ENCODE data around the gene PLEKHM1.
"Not testable (repeated sequence)": the region's sequence is repeated elsewhere in the genome, so short reads cannot be mapped to it uniquely, and the experiment has no call there.

PLEKHM1 gene

GRCh38 chr17:45441526-45442310, 48.8 kb downstream of the PLEKHM1 start:
- no peak for DNase-seq (ENCODE audit: low spot score)

GRCh38 chr17:45440839-45441515, 49.5 kb downstream of the PLEKHM1 start:
- not testable (repeated sequence) for DNase-seq (ENCODE audit: low spot score)

GRCh38 chr17:45440161-45440778, 50.3 kb downstream of the PLEKHM1 start:
- DNase-seq (ENCODE audit: low spot score): no peak

- no peak for DNase-seq (ENCODE audit: low spot score)
Measured at GRCh38 chr17:45438931-45439610, 51.5 kb downstream of the PLEKHM1 start.

GRCh38 chr17:45437465-45438283, 52.8 kb downstream of the PLEKHM1 start:
- DNase-seq (ENCODE audit: low spot score): no peak

GRCh38 chr17:45436625-45437464, 53.7 kb downstream of the PLEKHM1 start:
- DNase-seq (ENCODE audit: low spot score): no peak

- DNase-seq (ENCODE audit: low spot score): no peak
Measured at GRCh38 chr17:45436161-45436560, 54.4 kb downstream of the PLEKHM1 start.

- no peak for DNase-seq (ENCODE audit: low spot score)
Measured at GRCh38 chr17:45435481-45435880, 55.0 kb downstream of the PLEKHM1 start.

- DNase-seq (ENCODE audit: low spot score): no peak
Measured at GRCh38 chr17:45433159-45433535, 57.4 kb downstream of the PLEKHM1 start.

GRCh38 chr17:45432405-45433158, 57.9 kb downstream of the PLEKHM1 start, which contains the start of gene ARHGAP27:
Gene ARHGAP27 (minus strand): TSS chr17:45432870. CDS start chr17:45430279, 2,591 bp downstream.
- DNase-seq (ENCODE audit: low spot score): peak; percentile 30

- DNase-seq (ENCODE audit: low spot score): peak; percentile 75
Measured at GRCh38 chr17:45431531-45432404, 58.8 kb downstream of the PLEKHM1 start.

- no peak for DNase-seq (ENCODE audit: low spot score)
Measured at GRCh38 chr17:45430738-45431530, 59.6 kb downstream of the PLEKHM1 start.

- DNase-seq (ENCODE audit: low spot score): no peak
Measured at GRCh38 chr17:45430006-45430737, 60.3 kb downstream of the PLEKHM1 start.

- no peak for DNase-seq (ENCODE audit: low spot score)
Measured at GRCh38 chr17:45429339-45430005, 61.0 kb downstream of the PLEKHM1 start.

- DNase-seq (ENCODE audit: low spot score): no peak
Measured at GRCh38 chr17:45428931-45429338, 61.6 kb downstream of the PLEKHM1 start.

- peak; percentile 79 for DNase-seq (ENCODE audit: low spot score)
Measured at GRCh38 chr17:45428050-45428617, 62.4 kb downstream of the PLEKHM1 start.
